Tibial nerve (tissue), 4 donors: ENCODE results near the gene DCANP1. TPM values are rescaled to one million over a fixed set of nuclear protein-coding genes. Genes with fewer than 3 reads are reported as not detected.

Source experiments
- DNase-seq, 2 donors: peaks; one replicate each; pipeline ENCODE4 v3.0.0-alpha.2; 2019; ENCODE audit warnings: low spot score in 2 of 2
- H3K27ac ChIP-seq, 4 donors: fragments of 200-600 bp; sonication (generic) in 3 of 4; one replicate each; pipeline ENCODE4 v1.5.1; 2017 to 2019; ENCODE audit warnings: mild to moderate bottlenecking in 1 of 4
- H3K27me3 ChIP-seq, 2 donors: fragments of 200-600 bp; sonication (generic) in 1 of 2; one replicate each; pipeline versions ENCODE4 v1.5.1 to v1.6.0; 2017 to 2019
- H3K36me3 ChIP-seq, 3 donors: fragments of 200-600 bp; sonication (generic); one replicate each; pipeline ENCODE4 v1.5.1; 2018 to 2019
- H3K4me1 ChIP-seq, 4 donors: fragments of 200-600 bp; sonication (generic) in 3 of 4; one replicate each; pipeline ENCODE4 v1.5.1; 2017 to 2019
- H3K4me3 ChIP-seq, 4 donors: fragments of 200-600 bp; sonication (generic) in 3 of 4; one replicate each; pipeline ENCODE4 v1.5.1; 2017 to 2019; ENCODE audit warnings: mild to moderate bottlenecking in 1 of 4, moderate library complexity in 1 of 4
- H3K9me3 ChIP-seq, 4 donors: fragments of 200-600 bp; sonication (generic) in 3 of 4; one replicate each; pipeline ENCODE4 v1.5.1; 2017 to 2019
- CTCF ChIP-seq, 5 experiments: fragments of 200-600 bp in 3 of 5; fragments of 450-650 bp in 2 of 5; sonication (generic) in 3 of 5; IDR thresholded peaks; one replicate each; pipeline ENCODE4 v1.5.1; 2016 to 2019; ENCODE audit warnings: antibody characterized with exemption in 5 of 5, mild to moderate bottlenecking in 3 of 5, moderate library complexity in 2 of 5
- EP300 ChIP-seq, 2 donors: sonication (generic); formaldehyde crosslinking; IDR thresholded peaks; one replicate each; pipeline ENCODE4 v1.6.1; 2017; ENCODE audit warnings: antibody characterized with exemption in 2 of 2, mild to moderate bottlenecking in 1 of 2
- POLR2A ChIP-seq, 2 donors: fragments of 450-650 bp; IDR thresholded peaks; one replicate each; pipeline ENCODE4 v1.6.1; 2017; ENCODE audit warnings: antibody characterized with exemption in 2 of 2, mild to moderate bottlenecking in 2 of 2, moderate library complexity in 2 of 2
- WGBS, 2 donors: methylation state at CpG; one replicate each; pipeline ENCODE4 v1.1.5; 2018; 5-methylcytosine and 5-hydroxymethylcytosine counted together
- total RNA-seq, 4 donors: library from RNA; depleted of rRNA; stranded (reverse); fragments of >200 nt; gene quantifications; one replicate each; pipeline ENCODE4 v1.1.0, GENCODE V29; 2016

DCANP1 gene
- total RNA-seq, 4 donors from 2014 or later = not detected

- Histone ChIP-seq H3K36me3 (no peaks in the 10 kb centered on the region), H3K4me3 (no peak overlapping the region), H3K9me3 (no peaks in the 10 kb centered on the region), H3K4me1 (peaks cover 0 to 23% (median 7%) of the 10 kb centered on the region in 4 donors), H3K27ac (no peak overlapping the region), H3K27me3 (no peaks in the 10 kb centered on the region)
- TF ChIP-seq EP300 (IDR thresholded peaks at IDR 0.05) = no peak
- peak; percentile 49 to 64 (median 58) for TF ChIP-seq CTCF (IDR thresholded peaks at IDR 0.05)
- 50 to 56% methylated on average over 9 of the region's 9 CpGs for WGBS, 2 donors
- DNase-seq = peak in 1 of 2 donors; percentile 47
These were observed 10.4 kb upstream of the DCANP1 start for GRCh38 chr5:135457424-135458071.

GRCh38 chr5:135456238-135457099, 9.3 kb upstream of the DCANP1 start:
- DNase-seq = peak in 1 of 2 donors; percentile 48
- 56 to 57% methylated on average over 12 of the region's 12 CpGs for WGBS, 2 donors
- H3K4me1 ChIP-seq = peaks cover 0 to 25% (median 9%) of the 10 kb centered on the region in 4 donors
- TF ChIP-seq CTCF (IDR thresholded peaks at IDR 0.05) (no peak), EP300 (IDR thresholded peaks at IDR 0.05) (peak in 1 of 2 donors; percentile 72)
- H3K9me3 ChIP-seq = no peaks in the 10 kb centered on the region
- no peaks in the 10 kb centered on the region for H3K27me3 ChIP-seq
- no peaks in the 10 kb centered on the region for H3K36me3 ChIP-seq
- no peak overlapping the region for H3K4me3 ChIP-seq
- peak overlapping the region in 2 of 4 donors; percentile 26 to 70 for H3K27ac ChIP-seq

- no peak overlapping the region for H3K4me3 ChIP-seq
- TF ChIP-seq POLR2A (IDR thresholded peaks at IDR 0.05) (no peak), EP300 (IDR thresholded peaks at IDR 0.05) (no peak), CTCF (IDR thresholded peaks at IDR 0.05) (no peak)
- no peaks in the 10 kb centered on the region for H3K27me3 ChIP-seq
- peaks cover 0 to 25% (median 9%) of the 10 kb centered on the region in 4 donors for H3K4me1 ChIP-seq
- no peaks in the 10 kb centered on the region for H3K36me3 ChIP-seq
- 94 to 96% methylated on average over 4 of the region's 4 CpGs for WGBS, 2 donors
- DNase-seq = no peak
- H3K9me3 ChIP-seq = no peaks in the 10 kb centered on the region
- peak overlapping the region in 1 of 4 donors; percentile 70 for H3K27ac ChIP-seq
These were observed 8.7 kb upstream of the DCANP1 start for GRCh38 chr5:135455876-135456237.

- Histone ChIP-seq H3K27me3 (no peaks in the 10 kb centered on the region), H3K4me3 (no peak overlapping the region)
- no peak for DNase-seq
These were observed 7.8 kb upstream of the DCANP1 start for GRCh38 chr5:135454946-135455345.

More at GRCh38 chr5:135454946-135455345, 7.8 kb upstream of the DCANP1 start:
- Histone ChIP-seq H3K9me3 (no peaks in the 10 kb centered on the region), H3K36me3 (no peaks in the 10 kb centered on the region), H3K27ac (no peak overlapping the region), H3K4me1 (peaks cover 0 to 25% (median 9%) of the 10 kb centered on the region in 4 donors)
- TF ChIP-seq POLR2A (IDR thresholded peaks at IDR 0.05) = no peak
- no peak for TF ChIP-seq EP300 (IDR thresholded peaks at IDR 0.05)
- no peak for TF ChIP-seq CTCF (IDR thresholded peaks at IDR 0.05)
- WGBS, 2 donors = 94 to 96% methylated on average over 3 of the region's 3 CpGs
